Hematopoietic multipotent progenitor cell treated with erythropoietin and hydrocortisone succinate and interleukin-3 and kit ligand, for 6 days (in vitro differentiated cells): Measurements from ENCODE around the gene MALT1.
A peak's percentile ranks its signal among the peaks of the same experiment; 100 is the strongest.

Experiments
- DNase-seq: peaks from one replicate; pipeline ENCODE4 v3.0.0-alpha.2; 2015

The MALT1 gene

DNA sequence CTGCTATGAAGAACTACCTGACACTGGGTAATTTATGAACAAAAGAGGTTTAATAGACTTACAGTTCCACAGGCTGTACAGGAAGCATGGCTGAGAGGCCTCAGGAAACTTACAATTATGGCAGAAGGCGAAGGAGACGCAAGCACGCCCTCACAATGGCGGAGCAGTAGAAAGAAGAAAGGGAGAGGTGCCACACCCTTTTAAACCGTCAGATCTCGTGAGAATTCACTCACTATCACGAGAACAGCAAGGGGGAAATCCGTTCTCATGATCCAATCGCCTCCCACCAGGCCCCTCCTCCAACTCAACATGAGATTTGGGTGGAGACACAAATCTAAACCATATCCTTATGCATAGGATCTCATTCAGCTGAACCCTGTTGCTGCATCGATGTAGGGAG, 108.8 kb downstream of the MALT1 start:
- DNase-seq = no peak

DNA sequence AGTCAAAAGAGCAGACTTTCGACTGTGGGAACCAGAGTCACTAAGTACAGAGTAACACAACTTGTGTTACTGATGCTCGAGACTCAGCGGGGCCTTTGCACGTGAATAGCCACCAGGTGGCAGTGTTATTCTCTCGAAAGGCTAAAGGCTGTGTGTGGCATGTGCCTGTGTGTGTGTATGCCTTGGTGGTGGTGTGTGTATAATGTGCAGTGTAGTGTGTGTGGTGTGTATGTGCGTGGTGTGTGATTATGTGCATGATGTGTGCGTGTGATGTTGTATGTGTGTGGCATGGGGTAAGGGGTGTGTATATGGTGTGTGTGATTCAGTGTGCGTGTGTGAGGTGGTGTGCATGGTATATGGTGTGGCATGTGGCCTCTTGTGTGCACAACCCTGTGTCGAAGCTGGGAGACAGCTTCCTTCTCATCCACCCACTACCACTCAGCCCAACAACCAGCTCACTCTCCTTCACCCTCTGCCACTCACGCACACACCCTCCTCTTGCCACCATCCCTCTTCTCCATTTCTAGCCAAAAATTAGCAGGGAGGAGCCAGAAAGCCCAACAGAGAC, 110.4 kb downstream of the MALT1 start:
- DNase-seq = peak; percentile 87

DNA sequence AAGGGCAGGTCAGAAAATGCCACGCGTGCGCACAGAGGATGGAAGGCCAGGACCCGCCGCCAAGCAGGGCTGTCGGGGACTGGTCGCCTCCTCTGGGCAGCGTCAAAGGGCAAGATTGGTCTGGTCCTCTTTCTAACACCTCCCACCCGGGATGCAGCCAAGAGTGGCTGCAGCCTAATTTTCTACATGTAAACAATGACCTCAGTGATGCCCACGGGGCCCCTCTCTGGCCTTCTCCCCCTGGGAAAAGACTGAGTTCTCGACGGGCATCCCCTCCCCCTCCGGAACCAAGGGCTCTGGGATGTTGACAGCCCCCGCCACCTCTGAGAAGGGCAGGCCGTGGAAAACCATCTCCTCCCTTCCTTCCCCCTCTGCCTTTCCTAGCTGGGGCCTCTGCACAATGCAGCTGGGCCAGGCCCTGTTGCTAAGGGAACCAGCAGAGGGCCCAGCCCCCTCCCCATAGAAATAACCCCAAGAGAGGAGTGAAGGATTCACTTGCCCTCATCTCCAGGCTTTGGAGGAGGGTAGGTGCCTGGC, 113.4 kb downstream of the MALT1 start:
- DNase-seq = no peak

DNA sequence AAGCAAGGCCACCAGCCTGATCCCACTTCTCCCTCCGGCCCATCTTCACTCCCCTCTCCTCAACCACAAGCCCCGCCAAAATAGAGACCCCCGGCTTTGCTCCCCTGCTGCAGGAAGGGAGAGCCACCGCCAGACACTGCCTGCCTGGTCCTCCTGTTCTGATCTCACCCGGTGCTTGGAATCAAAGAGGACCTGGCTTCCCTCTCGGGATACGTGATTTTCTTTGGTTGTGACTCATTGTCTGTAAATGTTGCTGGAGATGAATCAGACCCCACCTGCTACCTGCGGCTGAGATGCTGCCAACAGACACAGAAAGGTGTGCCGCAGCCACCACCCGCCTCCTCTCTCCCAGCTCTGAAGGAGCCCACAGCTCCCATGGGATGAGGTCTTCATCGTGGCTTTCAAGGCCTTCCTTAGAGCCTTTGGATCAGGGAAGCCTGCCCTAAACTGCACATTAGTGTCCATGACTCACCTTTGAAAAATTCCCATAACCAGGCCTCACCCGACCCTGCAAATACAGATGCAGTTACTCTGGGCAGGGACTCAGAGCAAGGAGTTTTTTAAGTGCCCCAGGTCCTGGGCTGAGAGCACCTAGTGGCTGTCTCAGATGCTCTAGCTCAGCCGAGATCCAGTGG, 114.0 kb downstream of the MALT1 start:
- DNase-seq = no peak

DNA sequence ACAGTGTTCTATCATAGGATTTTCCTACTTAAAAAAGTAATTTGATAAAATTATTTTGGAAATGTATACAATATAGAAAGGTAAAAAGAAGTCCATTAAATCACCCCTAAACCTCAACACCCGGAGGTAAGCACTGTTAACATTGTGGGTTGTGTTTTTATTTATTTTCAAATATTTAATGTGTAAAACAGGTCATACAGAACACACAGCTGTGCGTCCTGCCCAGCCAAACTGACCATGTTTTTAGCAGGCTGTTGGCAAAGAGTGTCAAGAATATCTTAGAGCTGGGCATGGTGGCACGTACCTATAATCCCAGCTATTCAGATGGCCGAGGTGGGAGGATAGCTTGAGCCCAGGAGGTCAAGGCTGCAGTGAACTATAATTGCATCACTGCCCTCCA, 114.6 kb downstream of the MALT1 start:
- no peak for DNase-seq

DNA sequence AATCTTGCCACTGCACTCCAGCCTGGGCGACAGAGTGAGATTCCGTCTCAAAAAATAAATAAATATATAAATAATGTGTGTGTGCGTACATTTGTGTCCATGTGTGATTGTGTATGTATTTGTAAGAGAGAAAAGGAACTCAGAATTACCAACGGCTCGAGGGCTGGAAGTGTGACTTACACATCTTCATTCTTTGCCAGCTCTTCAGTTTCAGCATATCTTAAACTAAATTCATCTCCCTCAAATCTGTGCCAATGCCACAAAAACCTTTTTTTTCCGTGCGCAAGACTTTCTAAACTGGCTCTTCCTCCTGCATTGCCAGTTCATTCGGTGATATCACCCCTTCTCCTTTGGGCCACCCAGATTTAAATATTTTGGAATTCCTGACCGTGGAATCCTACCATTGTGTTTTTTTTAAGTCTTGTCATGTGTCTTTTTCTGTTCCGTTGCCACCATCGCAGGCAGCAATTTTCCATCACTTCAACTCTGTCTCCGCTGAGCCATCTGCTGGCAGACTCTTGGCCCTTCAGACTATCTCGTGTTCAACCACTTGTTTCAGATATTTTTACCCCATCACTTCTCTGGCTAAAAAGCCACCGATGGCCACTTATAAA, 116.4 kb downstream of the MALT1 start:
- DNase-seq = no peak

DNA sequence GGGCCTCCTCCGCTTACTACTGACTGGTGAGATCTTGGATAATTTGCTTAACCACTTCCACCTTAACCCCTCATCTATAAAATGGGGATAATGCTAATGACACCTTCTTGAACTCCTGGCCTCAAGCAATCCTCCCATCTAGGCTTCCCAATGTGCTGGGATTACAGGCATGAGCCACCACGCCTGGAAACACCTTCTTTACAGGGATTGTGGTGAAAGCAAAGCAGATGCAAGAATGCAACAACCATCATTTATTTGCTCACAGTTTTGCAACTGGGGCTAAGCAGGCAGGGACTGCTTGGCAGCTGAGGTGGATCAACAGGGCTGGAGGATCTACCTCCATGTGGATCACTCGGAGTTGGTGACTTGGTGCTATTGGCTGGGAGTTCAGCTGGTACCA, 117.2 kb downstream of the MALT1 start:
- DNase-seq = no peak

DNA sequence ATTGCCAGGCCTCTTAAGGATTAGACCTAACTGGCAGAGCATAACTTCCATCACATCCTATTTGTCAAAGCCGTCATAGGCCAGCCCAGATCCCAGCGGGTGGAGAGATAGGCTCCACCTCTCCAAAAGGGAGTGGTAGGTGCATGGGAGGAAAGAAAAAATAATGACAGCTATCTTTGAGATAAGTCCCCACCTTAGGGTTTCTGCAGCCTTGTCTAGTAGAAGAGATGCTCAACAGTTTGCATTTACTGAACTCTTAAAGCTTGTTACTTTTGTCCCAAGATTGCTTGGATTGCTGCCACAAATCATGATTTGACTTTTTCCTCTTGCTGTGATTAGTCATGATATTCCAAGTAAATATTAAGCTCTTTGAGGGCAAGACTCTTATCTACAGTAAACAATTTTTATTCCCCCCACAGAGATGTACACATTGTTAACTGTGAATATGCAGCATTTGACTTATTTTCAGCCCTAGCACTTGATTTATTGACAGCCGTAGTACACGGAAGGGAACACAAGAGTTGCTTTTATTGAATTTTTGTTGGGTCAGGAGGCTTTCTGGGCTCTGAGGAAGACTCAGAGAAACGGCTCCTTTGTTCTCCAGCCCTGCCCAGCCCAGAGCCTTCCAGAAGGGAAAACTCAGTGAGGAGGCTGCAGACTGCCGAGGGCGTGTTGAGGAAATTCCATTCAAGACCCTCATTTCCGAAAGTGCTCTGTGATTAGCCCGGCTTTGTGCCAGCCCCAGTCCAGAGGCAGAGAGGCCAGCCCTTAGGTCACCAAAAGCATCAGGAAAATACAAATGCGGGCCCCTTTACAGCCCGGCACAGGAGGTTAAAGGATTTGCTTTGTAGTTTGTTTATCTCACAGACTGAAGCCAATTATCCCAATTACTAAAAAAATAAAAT, 118.0 kb downstream of the MALT1 start:
- DNase-seq = no peak

DNA sequence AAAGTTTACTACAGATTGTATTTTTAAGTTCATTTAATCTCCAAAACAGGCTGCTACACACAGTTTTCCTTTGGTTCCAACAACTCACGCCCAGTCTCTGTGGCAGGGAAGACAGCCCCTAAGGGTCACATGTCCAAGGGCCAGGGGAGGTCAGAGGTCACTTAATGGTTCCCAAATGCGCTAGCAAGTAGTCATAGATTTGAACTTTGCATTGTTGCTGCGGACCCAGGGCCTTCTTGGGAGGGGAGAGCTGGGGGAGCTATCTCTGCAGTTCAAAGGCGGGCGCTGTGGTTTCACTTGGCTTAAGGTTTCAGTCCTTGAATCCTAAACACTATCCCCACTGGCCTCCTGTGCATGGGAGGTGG, 118.6 kb downstream of the MALT1 start:
- no peak for DNase-seq

DNA sequence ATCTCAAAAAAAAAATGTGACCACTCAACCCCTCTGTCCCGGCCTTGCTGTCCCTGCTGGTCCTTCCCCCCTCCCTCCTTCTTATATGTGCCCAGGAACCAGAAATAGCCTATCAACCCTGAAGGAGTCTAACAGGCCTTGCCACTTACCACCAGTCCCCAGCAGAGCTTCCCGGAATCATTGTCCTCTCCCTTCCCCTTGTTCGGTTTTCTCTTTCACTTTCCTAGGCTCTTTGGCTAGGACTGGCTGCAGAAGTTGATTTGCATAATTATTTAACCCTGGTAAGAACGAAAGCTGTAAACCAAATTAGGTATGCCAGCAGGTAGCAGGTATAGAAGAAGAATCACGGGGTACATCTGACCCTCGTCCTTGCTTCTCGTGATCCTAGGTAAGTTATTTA, 120.8 kb downstream of the MALT1 start:
- no peak for DNase-seq

DNA sequence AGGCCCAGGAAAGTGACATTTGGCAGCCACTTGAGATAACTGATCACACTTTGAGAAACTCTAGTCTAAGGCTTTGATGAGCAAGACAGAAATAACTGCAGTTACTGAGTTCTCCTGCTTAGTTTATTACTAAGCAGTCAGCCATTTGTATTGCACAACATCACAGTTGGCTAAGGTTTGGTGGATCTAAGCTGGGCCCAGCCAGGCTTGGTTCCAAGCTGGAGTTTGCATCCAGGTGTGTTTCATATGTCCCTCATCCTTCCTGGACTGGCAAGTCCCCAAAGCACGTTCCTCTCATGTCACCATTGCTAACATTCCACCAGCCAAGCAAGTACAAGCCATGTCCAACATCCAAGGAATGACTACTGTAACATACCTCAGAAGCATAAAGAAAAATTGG, 122.1 kb downstream of the MALT1 start:
- no peak for DNase-seq

DNA sequence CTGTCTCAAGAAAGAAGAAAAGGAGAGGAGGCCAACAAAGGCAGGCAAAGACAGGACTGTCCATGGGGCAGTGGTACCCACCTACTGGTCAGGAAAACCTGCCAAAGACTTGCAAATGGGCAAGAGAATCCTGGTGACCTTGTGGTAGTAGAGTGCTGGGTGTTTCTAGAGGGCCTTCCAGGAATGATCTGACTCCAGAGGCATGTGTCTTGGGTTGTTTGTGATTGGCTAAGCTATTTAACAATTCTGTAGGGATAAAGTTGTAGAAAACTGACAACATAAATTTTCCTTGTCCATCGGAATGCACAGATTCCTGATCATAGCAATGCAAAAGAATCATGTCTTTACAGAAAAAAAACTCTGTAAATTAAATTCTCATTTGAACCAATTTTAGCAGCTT, 125.0 kb downstream of the MALT1 start:
- no peak for DNase-seq

DNA sequence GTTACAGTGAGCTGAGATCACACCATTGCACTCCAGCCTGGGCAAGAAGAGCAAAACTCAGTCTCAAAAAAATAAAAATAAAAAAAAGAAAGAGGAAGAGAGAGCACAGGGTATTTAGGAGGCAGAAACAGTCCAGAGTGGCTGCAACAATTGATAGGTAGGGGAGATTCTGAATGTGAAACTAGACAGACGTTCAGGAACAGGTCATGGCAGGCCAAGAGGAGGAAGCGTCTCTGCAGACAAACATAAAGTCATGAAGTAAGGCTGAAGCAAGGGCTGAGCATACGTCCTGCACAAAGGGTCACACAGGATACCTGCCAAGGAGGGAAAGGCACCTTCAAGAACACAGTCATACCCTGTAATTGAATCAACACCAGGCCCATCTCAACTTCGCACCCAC, 129.3 kb downstream of the MALT1 start:
- no peak for DNase-seq

DNA sequence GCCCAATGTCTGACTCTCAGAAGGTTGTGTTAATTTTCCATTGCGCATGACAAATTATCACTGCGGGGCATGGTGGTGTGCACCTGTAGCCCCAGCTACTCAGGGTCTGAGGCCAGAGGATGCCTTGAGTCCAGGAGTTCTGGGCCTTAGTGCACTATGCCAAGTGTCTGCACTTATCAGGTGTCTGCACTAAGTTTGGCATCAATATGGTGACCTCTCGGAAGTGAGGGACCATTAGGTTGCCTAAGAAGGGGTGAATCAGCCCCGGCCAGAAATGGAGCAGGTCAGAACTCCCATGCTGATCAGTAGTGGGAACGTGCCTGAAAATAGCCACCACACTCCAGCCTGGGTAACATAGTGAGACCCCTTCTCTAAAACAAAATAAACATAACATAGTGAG, 131.7 kb downstream of the MALT1 start:
- no peak for DNase-seq

DNA sequence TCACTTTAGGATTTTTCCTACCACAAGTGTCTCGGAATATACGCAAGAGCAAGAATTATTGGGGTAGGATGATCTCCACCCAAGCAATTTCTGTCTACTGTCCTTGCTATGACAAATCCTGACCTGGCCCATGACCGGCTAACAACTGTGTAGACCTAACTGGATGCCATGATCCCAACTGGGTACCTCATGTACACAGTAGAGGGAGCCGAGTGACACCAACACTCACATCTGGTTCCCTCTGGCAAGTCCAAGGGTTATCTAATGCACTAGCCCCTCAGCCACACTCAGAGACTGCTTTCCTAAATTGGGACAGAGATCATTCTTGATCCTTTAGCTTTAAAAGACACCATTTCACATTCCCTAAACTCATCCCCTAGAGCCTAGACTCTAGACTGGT, 132.7 kb downstream of the MALT1 start:
- peak; percentile 4 for DNase-seq
